ENCODE results near the gene TCF12. TPM values are rescaled to one million over a fixed set of nuclear protein-coding genes. Genes with fewer than 3 reads are reported as not detected.

The TCF12 gene
- total RNA-seq, 1 donor from 2014 or later, result 112 TPM

DNA sequence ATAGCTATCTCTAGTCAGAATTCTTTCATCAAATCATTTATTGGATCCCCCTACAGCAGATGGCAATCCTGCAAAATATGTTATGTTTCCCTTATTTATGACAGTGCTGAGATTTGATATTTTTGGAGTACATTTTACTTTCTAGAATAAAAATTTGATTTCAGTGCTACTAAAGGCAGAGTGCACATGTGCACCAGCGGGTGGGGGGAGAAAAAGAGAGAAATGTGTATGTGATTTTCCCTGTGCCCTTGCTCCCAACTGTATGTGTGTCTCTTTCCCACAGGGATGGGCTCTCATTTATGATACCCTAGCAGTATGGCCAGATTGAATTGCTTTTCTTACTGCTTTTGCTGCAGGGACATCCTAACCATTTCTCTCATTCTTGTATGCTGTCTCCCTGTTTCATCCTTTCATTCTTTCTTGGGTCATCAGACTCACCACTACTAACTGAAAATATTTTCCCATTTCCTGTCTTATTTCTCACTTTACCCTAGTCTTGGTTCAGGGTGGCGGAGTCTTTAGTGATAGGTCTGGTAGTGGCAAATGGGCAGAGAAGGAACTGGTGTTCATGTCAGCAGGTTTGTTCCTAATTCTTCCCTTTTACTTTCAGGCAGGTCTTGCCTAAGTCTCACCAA is 140.7 kb downstream of the TCF12 start:
- H3K27ac Mint-ChIP-seq (ENCODE audit: unreplicated experiment), result peak overlapping the region; percentile 88
- H3K27me3 Mint-ChIP-seq (ENCODE audit: low read depth, unreplicated experiment), result no peaks in the 10 kb centered on the region
- H3K4me1 Mint-ChIP-seq (ENCODE audit: low read depth, unreplicated experiment), result peaks cover 62% of the 10 kb centered on the region
- peaks cover 2% of the 10 kb centered on the region for H3K36me3 Mint-ChIP-seq (ENCODE audit: low read depth, unreplicated experiment)
- H3K4me3 Mint-ChIP-seq (ENCODE audit: unreplicated experiment), result no peak overlapping the region
- Histone ChIP-seq H3K27me3 (ENCODE audit: insufficient read depth, low read length) (no peaks in the 10 kb centered on the region), H2AFZ (ENCODE audit: low read depth, low read length) (no peak overlapping the region), H3K27ac (ENCODE audit: low read depth, low read length) (peak overlapping the region; percentile 66), H3K4me1 (ENCODE audit: insufficient read depth, low read length) (peaks cover 36% of the 10 kb centered on the region), H4K20me1 (ENCODE audit: insufficient read depth, low read length) (no peaks in the 10 kb centered on the region), H3K36me3 (ENCODE audit: insufficient read depth, low read length) (peaks cover 4% of the 10 kb centered on the region), H3K79me2 (ENCODE audit: insufficient read depth, low read length) (peaks cover 82% of the 10 kb centered on the region), H3K4me2 (ENCODE audit: low read length) (peak overlapping the region; percentile 34), H3K9me3 (ENCODE audit: insufficient read depth, low read depth, low read length) (no peaks in the 10 kb centered on the region), H3K9ac (ENCODE audit: low read length) (peak overlapping the region; percentile 12), H3K4me3 (ENCODE audit: insufficient read depth, low read depth, low read length) (no peak overlapping the region)
- no peaks in the 10 kb centered on the region for H3K9me3 Mint-ChIP-seq (ENCODE audit: unreplicated experiment)
- DNase-seq (ENCODE audit: low read depth) (peak; percentile 13), FAIRE-seq (peak; percentile 5)
- TF ChIP-seq EZH2 (IDR thresholded peaks at IDR 0.05; ENCODE audit: insufficient read depth, low read length) (no peak), CTCF (IDR thresholded peaks at IDR 0.05; ENCODE audit: insufficient read depth, low read depth, low read length) (no peak)

- H3K4me1 Mint-ChIP-seq (ENCODE audit: low read depth, unreplicated experiment), result peaks cover 60% of the 10 kb centered on the region
- peak overlapping the region; percentile 65 for H3K9ac ChIP-seq (ENCODE audit: low read length)
- peaks cover 6% of the 10 kb centered on the region for H3K36me3 Mint-ChIP-seq (ENCODE audit: low read depth, unreplicated experiment)
- H4K20me1 ChIP-seq (ENCODE audit: insufficient read depth, low read length), result no peaks in the 10 kb centered on the region
- FAIRE-seq (peak; percentile 63), DNase-seq (ENCODE audit: low read depth) (peak; percentile 90)
- H3K27ac Mint-ChIP-seq (ENCODE audit: unreplicated experiment), result peak overlapping the region; percentile 88
- TF ChIP-seq CTCF (IDR thresholded peaks at IDR 0.05; ENCODE audit: insufficient read depth, low read depth, low read length), result no peak
- TF ChIP-seq EZH2 (IDR thresholded peaks at IDR 0.05; ENCODE audit: insufficient read depth, low read length), result no peak
- no peaks in the 10 kb centered on the region for H3K27me3 Mint-ChIP-seq (ENCODE audit: low read depth, unreplicated experiment)
- no peak overlapping the region for H2AFZ ChIP-seq (ENCODE audit: low read depth, low read length)
- H3K36me3 ChIP-seq (ENCODE audit: insufficient read depth, low read length), result peaks cover 4% of the 10 kb centered on the region
- peaks cover 36% of the 10 kb centered on the region for H3K4me1 ChIP-seq (ENCODE audit: insufficient read depth, low read length)
- no peaks in the 10 kb centered on the region for H3K9me3 Mint-ChIP-seq (ENCODE audit: unreplicated experiment)
- H3K9me3 ChIP-seq (ENCODE audit: insufficient read depth, low read depth, low read length), result no peaks in the 10 kb centered on the region
- H3K79me2 ChIP-seq (ENCODE audit: insufficient read depth, low read length), result peaks cover 79% of the 10 kb centered on the region
- no peak overlapping the region for H3K4me3 ChIP-seq (ENCODE audit: insufficient read depth, low read depth, low read length)
- no peaks in the 10 kb centered on the region for H3K27me3 ChIP-seq (ENCODE audit: insufficient read depth, low read length)
- peak overlapping the region; percentile 94 for H3K27ac ChIP-seq (ENCODE audit: low read depth, low read length)
- H3K4me3 Mint-ChIP-seq (ENCODE audit: unreplicated experiment), result no peak overlapping the region
- peak overlapping the region; percentile 64 for H3K4me2 ChIP-seq (ENCODE audit: low read length)
Observed at GRCh38 chr15:57060799-57061198, 142.4 kb downstream of the TCF12 start.

- Histone ChIP-seq H3K4me3 (ENCODE audit: insufficient read depth, low read depth, low read length) (no peak overlapping the region), H3K79me2 (ENCODE audit: insufficient read depth, low read length) (peaks cover 77% of the 10 kb centered on the region), H3K36me3 (ENCODE audit: insufficient read depth, low read length) (peaks cover 4% of the 10 kb centered on the region), H4K20me1 (ENCODE audit: insufficient read depth, low read length) (no peaks in the 10 kb centered on the region), H3K9ac (ENCODE audit: low read length) (peak overlapping the region; percentile 61), H3K27me3 (ENCODE audit: insufficient read depth, low read length) (no peaks in the 10 kb centered on the region), H3K4me2 (ENCODE audit: low read length) (peak overlapping the region; percentile 44), H3K27ac (ENCODE audit: low read depth, low read length) (peak overlapping the region; percentile 94), H2AFZ (ENCODE audit: low read depth, low read length) (no peak overlapping the region), H3K9me3 (ENCODE audit: insufficient read depth, low read depth, low read length) (no peaks in the 10 kb centered on the region), H3K4me1 (ENCODE audit: insufficient read depth, low read length) (peaks cover 36% of the 10 kb centered on the region)
- Mint-ChIP-seq H3K27me3 (ENCODE audit: low read depth, unreplicated experiment) (no peaks in the 10 kb centered on the region), H3K9me3 (ENCODE audit: unreplicated experiment) (no peaks in the 10 kb centered on the region), H3K27ac (ENCODE audit: unreplicated experiment) (peak overlapping the region; percentile 88), H3K4me1 (ENCODE audit: low read depth, unreplicated experiment) (peaks cover 60% of the 10 kb centered on the region), H3K4me3 (ENCODE audit: unreplicated experiment) (no peak overlapping the region), H3K36me3 (ENCODE audit: low read depth, unreplicated experiment) (peaks cover 6% of the 10 kb centered on the region)
- DNase-seq (ENCODE audit: low read depth) (no peak), FAIRE-seq (no peak)
- no peak for TF ChIP-seq EZH2 (IDR thresholded peaks at IDR 0.05; ENCODE audit: insufficient read depth, low read length)
- no peak for TF ChIP-seq CTCF (IDR thresholded peaks at IDR 0.05; ENCODE audit: insufficient read depth, low read depth, low read length)
Observed at GRCh38 chr15:57061281-57061680, 142.8 kb downstream of the TCF12 start.
